22Rv1 (cell line): ENCODE data around the gene KIAA1671.

Source experiments
- CTCF ChIP-seq: fragments of 450-650 bp; IDR thresholded peaks from 2 replicates; pipeline ENCODE4 v1.5.1; 2017; ENCODE audit warnings: mild to moderate bottlenecking
- ZFX ChIP-seq: fragments of 450-650 bp; IDR thresholded peaks from 2 replicates; pipeline ENCODE4 v1.6.1; 2017; ENCODE audit warnings: antibody characterized with exemption, borderline replicate concordance

GRCh38 chr22:25136953-25137576, 184.5 kb downstream of the KIAA1671 start:
- TF ChIP-seq CTCF = no peak
- no peak for TF ChIP-seq ZFX
